HG02678 (cell line): ENCODE data around the gene TBC1D9.

Experiments
- ATAC-seq: cut with Tn5 transposase; IDR thresholded peaks from one replicate; pipeline ENCODE4 v1.9.1; 2021; ENCODE audit warnings: mild to moderate bottlenecking, moderate library complexity; ENCODE audit not compliant: unreplicated experiment

Gene TBC1D9

GRCh38 chr4:140726776-140727500, 29.2 kb downstream of the TBC1D9 start:
- ATAC-seq, result no peak

DNA sequence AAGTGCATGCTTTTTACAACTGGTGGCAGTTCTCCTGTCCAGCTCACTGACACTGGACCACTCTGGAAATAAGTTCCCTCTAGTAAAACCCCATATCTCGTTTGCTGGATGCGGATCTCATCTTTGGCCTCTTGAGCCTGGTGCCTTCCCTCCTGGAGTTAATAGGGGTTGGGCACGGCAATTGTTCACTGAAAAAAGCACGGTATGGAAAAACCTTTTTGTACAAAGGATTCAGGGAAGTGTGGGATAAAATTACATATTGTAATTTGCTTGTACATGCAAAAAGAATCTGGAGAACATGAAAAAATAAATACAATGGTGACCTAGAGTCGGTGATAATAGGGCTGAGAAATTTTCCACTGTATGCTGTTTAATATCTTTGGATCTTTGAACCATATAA, 30.6 kb downstream of the TBC1D9 start:
- ATAC-seq, result no peak

DNA sequence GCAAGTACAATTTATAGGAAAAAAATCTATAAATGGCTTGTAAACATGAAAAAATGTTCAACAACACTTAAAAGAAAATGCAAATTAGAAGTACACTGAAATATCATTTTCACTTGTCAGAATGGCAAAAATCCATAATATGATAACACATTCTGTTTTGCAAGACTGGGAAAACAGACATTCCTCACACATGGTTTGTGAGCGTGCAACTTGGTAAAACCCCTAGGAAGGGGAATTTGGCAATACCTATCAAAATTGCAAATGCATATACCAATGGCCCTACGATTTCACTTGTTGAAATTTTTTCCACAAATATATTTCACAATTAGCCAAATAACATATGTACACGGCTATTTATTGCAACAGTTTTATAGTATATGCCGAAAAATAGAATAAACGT, 31.4 kb downstream of the TBC1D9 start:
- no peak for ATAC-seq

GRCh38 chr4:140720387-140721304, 35.5 kb downstream of the TBC1D9 start:
- ATAC-seq, result peak; percentile 58

DNA sequence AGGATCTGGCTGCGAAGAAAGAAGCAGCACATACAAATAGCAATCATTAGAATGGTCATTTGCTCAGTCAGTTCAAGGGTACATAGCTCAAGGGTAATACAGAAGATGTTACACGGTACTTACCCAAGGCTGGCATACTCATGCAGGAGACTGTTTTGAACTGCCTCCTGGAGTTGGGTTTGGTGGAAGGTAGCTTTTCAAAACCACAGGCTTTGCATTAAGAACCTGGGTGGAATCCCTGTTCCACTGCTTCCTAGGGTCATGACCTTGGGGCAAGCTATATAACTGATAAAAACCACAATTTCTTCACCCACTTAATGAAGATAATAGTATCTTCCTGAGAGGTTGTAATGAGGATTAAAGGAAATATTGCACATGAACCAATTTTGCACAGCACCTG, 36.5 kb downstream of the TBC1D9 start:
- ATAC-seq, result peak; percentile 57

DNA sequence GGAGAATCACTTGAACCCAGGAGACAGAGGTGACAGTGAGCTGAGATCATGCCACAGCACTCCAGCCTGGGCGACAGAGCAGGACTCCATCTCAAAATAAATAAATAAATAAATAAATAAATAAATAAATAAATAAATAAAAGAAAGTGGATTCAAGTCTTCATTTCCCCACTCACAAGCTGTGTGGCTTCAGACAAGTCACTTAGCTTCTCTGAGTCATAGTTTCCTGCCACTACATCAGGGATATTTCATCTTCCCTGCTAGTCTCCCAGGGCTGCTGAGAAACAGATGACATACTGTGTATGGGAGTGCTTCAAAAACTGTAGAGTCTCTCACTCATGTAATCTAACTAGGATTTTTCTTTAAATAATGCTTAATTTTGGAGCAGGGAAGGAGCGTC, 37.2 kb downstream of the TBC1D9 start:
- ATAC-seq, result no peak

- no peak for ATAC-seq
These were observed 37.8 kb downstream of the TBC1D9 start for GRCh38 chr4:140718241-140718952.

DNA sequence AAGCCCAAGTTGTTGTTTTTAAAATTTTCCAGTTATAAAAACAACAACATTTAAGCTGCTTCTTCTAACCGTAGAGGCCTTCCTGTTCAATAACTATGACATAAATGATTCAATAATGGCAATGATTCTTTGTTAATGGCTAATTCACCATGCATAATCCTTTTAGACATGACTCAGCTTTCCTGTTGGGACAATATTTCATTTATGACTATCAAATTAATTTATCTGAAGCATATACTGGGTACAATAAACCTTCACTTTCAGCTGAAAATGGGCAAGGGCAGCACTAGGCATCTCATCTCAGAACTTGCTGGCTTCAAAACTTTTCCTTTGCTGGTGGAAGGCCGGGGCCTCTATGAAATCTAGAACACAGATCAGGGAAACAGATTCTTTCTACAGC, 38.9 kb downstream of the TBC1D9 start:
- no peak for ATAC-seq

GRCh38 chr4:140715119-140715518, 41.1 kb downstream of the TBC1D9 start:
- ATAC-seq, result no peak

GRCh38 chr4:140711910-140712309, 44.3 kb downstream of the TBC1D9 start:
- ATAC-seq, result no peak

DNA sequence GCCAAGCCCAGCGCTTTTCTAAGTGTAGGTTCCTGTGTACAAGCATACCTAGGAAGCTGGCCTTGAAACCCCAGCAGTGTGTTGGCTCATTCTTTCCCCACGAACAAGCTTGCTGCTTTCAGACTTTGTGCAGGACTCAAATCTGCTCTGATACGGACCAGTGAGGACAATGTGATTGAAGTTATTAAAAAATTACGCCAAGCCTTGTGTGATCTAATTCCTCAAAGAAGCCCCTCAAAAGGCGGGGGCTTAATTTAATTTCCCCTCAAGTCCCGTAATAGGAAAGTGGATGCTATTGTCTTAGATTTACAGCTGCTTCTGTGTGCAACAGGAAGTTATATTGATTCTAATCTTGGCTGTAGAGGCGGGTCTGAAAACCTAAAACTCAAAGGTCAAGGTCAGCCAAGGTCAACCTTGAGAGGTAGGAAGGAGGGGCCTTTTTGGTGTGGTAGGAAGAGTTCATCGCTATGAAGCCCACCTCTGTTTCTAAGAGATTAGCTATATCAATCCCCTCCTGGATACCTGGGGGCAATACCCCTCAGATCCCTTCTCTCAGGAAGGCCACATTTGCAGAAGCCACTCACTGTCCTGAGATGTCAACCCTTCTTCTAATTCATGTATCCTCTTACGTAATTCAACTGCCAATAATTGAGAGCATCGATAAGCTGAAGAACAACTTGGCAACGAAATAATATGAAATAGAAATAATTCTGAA, 45.1 kb downstream of the TBC1D9 start:
- no peak for ATAC-seq

DNA sequence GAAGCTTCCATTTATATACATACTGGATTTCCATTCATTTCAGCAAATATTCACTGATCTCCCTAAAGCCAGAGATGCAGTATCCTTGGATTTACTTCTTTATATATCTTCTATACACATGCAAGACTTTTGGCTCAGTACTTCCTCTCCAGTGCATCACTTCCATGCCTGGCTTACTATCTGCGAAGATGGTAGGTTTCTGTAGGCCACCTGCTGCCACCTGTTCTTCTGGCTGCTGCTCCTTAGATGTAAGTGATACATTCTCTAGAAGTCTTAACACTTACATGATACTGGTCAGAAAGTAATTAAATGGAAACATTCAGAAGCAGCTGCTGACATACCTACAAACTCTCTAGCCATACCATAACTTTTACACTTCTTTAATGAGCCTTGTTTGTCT, 48.9 kb downstream of the TBC1D9 start:
- ATAC-seq, result peak; percentile 42

- no peak for ATAC-seq
These were observed 49.5 kb downstream of the TBC1D9 start for GRCh38 chr4:140706665-140707064.

- no peak for ATAC-seq
These were observed 49.9 kb downstream of the TBC1D9 start for GRCh38 chr4:140706276-140706625.

GRCh38 chr4:140705625-140706275, 50.4 kb downstream of the TBC1D9 start:
- ATAC-seq, result no peak

DNA sequence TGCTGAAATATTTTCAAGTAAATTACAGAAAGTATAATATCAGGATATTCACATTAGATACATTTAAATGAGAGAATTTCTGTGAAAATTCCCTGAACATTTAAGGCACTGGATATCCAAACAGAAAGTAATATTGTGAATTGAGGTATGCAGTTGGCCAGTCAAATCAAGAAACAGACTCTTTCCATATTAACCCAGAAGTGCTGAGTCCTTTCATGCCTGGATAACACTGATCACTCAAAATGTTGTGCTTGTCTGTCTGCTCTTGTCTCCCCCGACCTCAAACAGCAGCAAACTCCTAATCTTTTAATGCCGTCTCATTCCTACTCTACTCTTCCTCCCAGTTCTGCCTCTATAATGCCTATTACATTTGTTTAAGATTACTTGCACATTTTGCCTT, 51.2 kb downstream of the TBC1D9 start:
- ATAC-seq, result no peak

GRCh38 chr4:140704392-140704960, 51.7 kb downstream of the TBC1D9 start:
- ATAC-seq, result no peak

DNA sequence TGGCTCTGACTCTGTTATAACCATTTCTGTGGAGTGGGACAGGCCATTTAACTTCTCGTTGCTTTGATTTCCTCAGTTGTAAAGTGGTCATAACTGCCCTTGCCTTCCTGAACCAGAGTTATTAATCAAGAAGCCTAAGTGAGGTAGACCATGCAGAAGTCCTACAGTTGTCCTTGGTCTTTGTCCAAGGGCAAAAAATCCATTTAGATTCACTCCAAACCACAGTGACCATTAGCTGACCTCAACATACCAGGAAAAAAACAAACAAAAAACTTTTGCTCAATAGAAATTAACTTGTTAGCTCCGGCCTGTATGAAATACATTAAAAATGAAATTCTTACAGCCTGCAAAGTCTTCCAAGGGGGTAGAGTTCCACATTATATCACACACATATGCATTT, 52.7 kb downstream of the TBC1D9 start:
- ATAC-seq, result no peak

DNA sequence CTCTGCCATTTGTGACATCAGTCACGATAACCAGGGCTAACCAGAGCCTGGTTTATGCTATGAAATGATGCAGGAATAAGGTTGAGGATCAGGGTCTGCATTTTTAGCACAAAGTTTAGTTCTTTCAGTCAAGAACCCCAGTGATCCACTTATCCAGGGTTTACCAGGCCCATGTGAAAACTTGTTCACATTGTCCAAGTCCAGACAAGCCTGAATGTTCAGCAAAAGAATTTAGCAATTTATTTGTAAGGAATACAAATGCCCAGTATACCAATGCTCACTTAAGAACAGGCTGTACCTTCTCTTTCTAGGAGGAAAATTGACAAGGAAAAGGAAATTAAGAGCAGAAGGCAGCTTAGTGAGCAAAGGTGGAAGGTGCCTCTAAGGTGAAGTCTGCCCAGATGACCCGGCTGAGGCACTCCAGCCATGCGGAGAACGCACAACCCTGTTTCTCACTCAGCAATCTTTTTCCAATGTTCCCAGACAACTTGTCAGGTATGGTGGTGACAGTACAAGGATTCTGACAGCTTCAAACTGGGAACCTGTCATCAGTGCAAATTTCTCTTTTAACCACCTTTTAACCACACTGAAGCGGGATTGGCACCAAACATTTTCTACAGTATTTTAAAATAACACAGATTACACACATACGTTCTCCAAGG, 54.0 kb downstream of the TBC1D9 start:
- ATAC-seq, result no peak

DNA sequence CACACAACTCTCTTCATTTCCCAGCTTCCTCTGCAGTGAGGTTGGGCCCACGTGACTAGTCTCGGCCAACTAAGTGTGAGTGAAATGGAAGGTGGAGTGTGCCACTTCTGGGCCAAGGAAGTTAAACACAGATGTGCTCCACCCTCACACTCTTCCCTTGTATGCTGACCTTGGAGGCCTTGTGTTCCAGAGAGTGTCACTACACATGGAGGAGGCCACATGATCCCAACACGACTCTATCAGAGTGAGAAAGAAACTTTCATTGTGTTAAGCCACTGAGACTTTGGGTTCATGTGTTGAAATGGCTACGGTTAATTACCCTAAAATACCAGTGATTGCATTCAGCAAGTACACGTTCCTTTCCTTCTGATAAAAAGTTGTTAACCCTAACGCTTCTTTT, 55.1 kb downstream of the TBC1D9 start:
- no peak for ATAC-seq
